Bronchial epithelial cell (primary cell): ENCODE data around the gene SF3A1. TPM values are rescaled to one million over a fixed set of nuclear protein-coding genes. Genes with fewer than 3 reads are reported as not detected.

ENCODE experiments used
- DNase-seq: peaks from one replicate; pipeline ENCODE4 v3.0.0-alpha.2; 2010; ENCODE audit warnings: low read depth
- FAIRE-seq: peaks from 2 replicates; lab custom pipeline; 2011; peaks lifted over from hg19 to GRCh38; lab: Jason Lieb, UNC
- H3K27me3 ChIP-seq: 2 replicates; pipeline ENCODE4 v1.5.1; 2011; ENCODE audit warnings: low read length; ENCODE audit not compliant: control insufficient read depth, insufficient read depth
- H3K36me3 ChIP-seq: 2 replicates; pipeline ENCODE4 v1.5.1; 2011; ENCODE audit warnings: low read length; ENCODE audit not compliant: control insufficient read depth, insufficient read depth
- H3K4me3 ChIP-seq: 2 replicates; pipeline ENCODE4 v1.5.1; 2011; ENCODE audit warnings: mild to moderate bottlenecking, low read depth, low read length, control low read depth
- total RNA-seq: library from RNA; depleted of rRNA; stranded (reverse); fragments of >200 nt; gene quantifications from 2 replicates; pipeline ENCODE4 v1.2.1, GENCODE V29; 2014
- TF ChIP-seq, protein P1 (sequence below): IDR thresholded peaks from 2 replicates; pipeline ENCODE4 v1.5.1; 2011; ENCODE audit warnings: mild to moderate bottlenecking, moderate library complexity, low read length, control low read depth, inconsistent platforms; ENCODE audit not compliant: insufficient read depth, severe bottlenecking

Gene SF3A1
- total RNA-seq, 1 donor from 2014 or later: 17.9 TPM

DNA sequence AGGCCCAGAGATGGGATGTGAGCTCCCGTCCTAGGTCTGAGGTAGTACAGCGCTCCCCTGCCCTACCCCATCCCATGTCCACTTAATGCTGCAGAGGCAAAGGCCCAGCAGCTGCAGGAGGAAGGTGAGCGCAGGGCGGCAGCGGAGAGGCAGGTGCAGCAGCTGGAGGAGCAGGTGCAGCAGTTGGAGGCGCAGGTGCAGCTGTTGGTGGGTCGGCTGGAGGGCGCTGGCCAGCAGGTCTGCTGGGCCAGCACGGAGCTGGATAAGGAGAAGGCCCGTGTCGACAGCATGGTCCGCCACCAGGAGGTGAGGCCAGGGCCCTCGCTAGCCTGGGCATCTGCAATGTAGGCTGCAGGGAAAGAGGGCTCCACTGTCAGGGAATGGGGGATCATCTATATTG, 15.3 kb upstream of the SF3A1 start:
- no peaks in the 10 kb centered on the region for H3K36me3 ChIP-seq
- no peak overlapping the region for H3K4me3 ChIP-seq
- DNase-seq (no peak), FAIRE-seq (no peak)
- H3K27me3 ChIP-seq: no peaks in the 10 kb centered on the region
- TF ChIP-seq, protein P1, sequence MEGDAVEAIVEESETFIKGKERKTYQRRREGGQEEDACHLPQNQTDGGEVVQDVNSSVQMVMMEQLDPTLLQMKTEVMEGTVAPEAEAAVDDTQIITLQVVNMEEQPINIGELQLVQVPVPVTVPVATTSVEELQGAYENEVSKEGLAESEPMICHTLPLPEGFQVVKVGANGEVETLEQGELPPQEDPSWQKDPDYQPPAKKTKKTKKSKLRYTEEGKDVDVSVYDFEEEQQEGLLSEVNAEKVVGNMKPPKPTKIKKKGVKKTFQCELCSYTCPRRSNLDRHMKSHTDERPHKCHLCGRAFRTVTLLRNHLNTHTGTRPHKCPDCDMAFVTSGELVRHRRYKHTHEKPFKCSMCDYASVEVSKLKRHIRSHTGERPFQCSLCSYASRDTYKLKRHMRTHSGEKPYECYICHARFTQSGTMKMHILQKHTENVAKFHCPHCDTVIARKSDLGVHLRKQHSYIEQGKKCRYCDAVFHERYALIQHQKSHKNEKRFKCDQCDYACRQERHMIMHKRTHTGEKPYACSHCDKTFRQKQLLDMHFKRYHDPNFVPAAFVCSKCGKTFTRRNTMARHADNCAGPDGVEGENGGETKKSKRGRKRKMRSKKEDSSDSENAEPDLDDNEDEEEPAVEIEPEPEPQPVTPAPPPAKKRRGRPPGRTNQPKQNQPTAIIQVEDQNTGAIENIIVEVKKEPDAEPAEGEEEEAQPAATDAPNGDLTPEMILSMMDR: no peak

DNA sequence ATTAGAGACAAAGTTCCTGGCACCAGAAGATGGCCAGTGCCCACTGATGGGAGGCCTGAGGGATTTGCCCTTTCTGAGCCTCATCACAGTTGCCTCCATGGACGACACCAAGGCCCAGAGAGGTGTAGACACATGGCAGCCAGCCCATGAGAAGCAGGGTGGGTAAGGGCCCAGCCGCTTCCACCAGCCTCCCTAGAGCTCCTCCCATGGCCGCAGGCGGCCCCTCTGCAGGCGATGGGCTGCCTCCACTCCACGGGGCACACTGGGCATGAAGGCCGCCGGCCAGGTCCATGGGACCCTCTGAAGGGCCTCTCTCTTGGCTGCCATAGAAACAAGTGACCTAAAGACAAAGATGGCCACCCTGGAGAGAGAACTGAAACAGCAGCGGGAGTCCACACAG, 14.6 kb upstream of the SF3A1 start:
- TF ChIP-seq, protein P1: no peak
- Histone ChIP-seq H3K36me3 (no peaks in the 10 kb centered on the region), H3K4me3 (no peak overlapping the region), H3K27me3 (no peaks in the 10 kb centered on the region)
- no peak for DNase-seq
- no peak for FAIRE-seq

DNA sequence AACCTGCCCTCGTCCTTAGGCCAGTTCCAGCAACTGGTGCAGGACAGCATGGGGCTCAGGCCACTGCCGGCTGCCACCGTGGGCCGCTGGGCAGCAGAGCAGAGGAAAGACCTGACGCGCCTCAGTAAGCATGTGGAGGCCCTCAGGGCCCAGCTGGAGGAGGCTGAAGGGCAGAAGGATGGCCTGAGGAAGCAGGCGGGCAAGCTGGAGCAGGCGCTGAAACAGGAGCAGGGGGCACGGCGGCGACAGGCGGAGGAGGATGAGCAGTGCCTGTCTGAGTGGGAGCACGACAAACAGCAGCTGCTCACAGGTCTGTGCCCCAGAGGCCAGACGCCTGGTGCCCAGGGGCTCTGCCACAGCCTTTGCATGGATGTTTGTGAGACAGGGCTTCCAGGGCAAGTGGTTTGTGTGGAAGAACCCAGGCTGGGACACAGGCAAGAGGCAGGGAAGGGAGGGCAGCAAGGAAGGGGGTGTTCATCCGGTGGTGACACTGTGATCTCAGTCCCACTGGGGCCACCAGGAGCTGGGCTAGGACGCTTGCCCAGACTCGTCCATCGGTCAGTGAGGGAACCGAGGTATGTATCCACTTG, 14.0 kb upstream of the SF3A1 start:
- TF ChIP-seq, protein P1: no peak
- FAIRE-seq: no peak
- Histone ChIP-seq H3K4me3 (no peak overlapping the region), H3K36me3 (no peaks in the 10 kb centered on the region), H3K27me3 (no peaks in the 10 kb centered on the region)
- DNase-seq: no peak

DNA sequence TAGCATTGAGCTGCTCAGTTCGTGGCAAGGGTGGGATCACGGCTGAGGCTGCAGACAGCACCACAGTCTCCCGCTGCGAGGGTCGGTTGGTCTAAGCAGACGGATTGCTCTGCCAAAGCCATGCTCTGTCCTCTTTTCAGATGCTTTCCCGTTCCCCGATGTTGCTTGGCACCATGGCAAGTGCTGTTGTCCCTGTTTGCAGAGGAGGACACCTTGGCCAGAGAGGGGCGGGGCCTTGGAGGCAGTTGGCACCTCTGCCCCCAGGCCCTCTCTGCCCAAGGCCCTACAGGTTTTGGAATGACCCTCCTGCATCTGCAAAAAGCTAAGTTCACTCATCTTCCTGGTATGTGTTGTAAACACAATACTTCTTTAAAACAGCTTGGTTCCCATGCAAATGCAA, 11.7 kb upstream of the SF3A1 start:
- Histone ChIP-seq H3K27me3 (no peaks in the 10 kb centered on the region), H3K4me3 (no peak overlapping the region), H3K36me3 (no peaks in the 10 kb centered on the region)
- no peak for DNase-seq
- no peak for FAIRE-seq
- TF ChIP-seq, protein P1: no peak

DNA sequence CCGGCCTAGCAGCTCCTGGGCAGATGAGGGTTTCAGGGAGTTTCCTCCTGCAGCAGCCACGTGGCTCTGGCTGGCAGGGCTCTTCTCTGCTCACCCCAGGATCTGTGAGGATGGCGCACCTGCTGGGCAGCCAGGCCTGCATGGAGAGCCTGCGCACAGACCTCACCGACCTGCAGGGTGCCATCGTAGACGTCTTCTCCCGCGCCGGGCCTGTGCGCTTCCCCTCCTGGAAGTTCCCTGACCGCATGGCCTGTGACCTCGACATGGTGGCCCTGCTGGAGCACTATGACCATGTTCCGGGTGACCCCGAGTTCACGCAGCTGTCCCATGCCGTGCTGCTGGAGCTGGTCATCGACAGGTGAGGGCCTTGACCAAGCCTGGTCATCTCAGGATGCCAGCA, 9.2 kb upstream of the SF3A1 start:
- no peaks in the 10 kb centered on the region for H3K27me3 ChIP-seq
- DNase-seq (no peak), FAIRE-seq (no peak)
- no peak overlapping the region for H3K4me3 ChIP-seq
- no peaks in the 10 kb centered on the region for H3K36me3 ChIP-seq
- TF ChIP-seq, protein P1: no peak

DNA sequence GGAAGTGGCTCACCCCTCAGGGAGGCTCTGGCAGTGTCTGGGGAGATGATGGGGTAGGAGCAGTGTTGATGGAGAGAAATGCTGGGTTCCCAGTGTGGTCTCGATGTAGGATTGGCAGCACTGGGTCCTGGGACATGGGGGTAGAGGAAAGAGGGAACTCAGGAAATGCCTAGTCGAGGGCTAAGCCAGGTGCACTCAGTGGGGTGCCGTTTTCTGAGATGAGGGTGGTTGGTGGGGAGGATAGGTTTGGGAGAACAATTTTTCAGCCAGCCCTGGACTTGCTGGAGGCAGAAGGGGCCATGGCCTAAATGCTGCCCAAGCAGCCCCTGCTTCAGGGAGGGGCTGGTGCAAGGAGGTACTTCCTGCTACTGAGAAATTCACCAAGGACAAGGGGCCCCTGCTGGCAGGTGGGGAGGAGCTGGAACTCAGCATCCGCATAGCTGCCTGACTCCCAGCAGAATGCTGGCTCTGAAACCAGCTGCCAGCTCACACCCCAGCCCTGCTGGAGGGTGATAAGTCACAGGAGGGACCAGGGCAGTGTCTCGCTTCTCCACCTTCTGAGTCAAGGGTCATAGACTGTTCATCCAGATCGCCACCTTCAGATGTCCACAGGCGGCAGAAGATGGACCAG, 6.1 kb upstream of the SF3A1 start:
- no peaks in the 10 kb centered on the region for H3K27me3 ChIP-seq
- DNase-seq (no peak), FAIRE-seq (no peak)
- H3K4me3 ChIP-seq: no peak overlapping the region
- no peaks in the 10 kb centered on the region for H3K36me3 ChIP-seq
- TF ChIP-seq, protein P1: no peak
